Chondrocyte (in vitro differentiated cells): ENCODE data around the gene UBE4A. TPM values are rescaled to one million over a fixed set of nuclear protein-coding genes. Genes with fewer than 3 reads are reported as not detected.

ENCODE experiments used
- DNase-seq: peaks from one replicate; pipeline ENCODE4 v3.0.0; 2021; ENCODE audit warnings: mixed read lengths, low spot score
- H3K27ac Mint-ChIP-seq: one replicate; pipeline ENCODE4 v1.8.0; 2021; ENCODE audit warnings: mild to moderate bottlenecking, moderate library complexity, mixed read lengths; ENCODE audit not compliant: unreplicated experiment
- H3K27me3 Mint-ChIP-seq: 2 replicates; pipeline ENCODE4 v1.8.0; 2021; ENCODE audit warnings: low read depth, mixed read lengths
- H3K36me3 Mint-ChIP-seq: 2 replicates; pipeline ENCODE4 v1.8.0; 2021; ENCODE audit warnings: low read depth, mixed read lengths
- H3K4me1 Mint-ChIP-seq: 2 replicates; pipeline ENCODE4 v1.8.0; 2021; ENCODE audit warnings: low read depth, mild to moderate bottlenecking, mixed read lengths
- H3K4me3 Mint-ChIP-seq: one replicate; pipeline ENCODE4 v1.8.0; 2021; ENCODE audit warnings: mild to moderate bottlenecking, moderate library complexity, mixed read lengths; ENCODE audit not compliant: unreplicated experiment
- H3K9me3 Mint-ChIP-seq: 2 replicates; pipeline ENCODE4 v1.8.0; 2021; ENCODE audit warnings: low read depth, mixed read lengths
- CTCF ChIP-seq: fragments of 200-600 bp; sonication (generic); IDR thresholded peaks from 2 replicates; pipeline ENCODE4 v1.5.0; 2021; ENCODE audit warnings: antibody characterized with exemption, mild to moderate bottlenecking, moderate library complexity
- total RNA-seq: library from RNA; stranded (reverse); gene quantifications from 3 replicates; pipeline ENCODE4 v1.2.1, GENCODE V29; 2021

Gene UBE4A
- total RNA-seq, 1 donor from 2014 or later, result 39.7 TPM

- DNase-seq, result no peak
- no peaks in the 10 kb centered on the region for H3K36me3 Mint-ChIP-seq
- H3K4me3 Mint-ChIP-seq, result no peak overlapping the region
- H3K27me3 Mint-ChIP-seq, result no peaks in the 10 kb centered on the region
- H3K4me1 Mint-ChIP-seq, result peaks cover 65% of the 10 kb centered on the region
- H3K9me3 Mint-ChIP-seq, result no peaks in the 10 kb centered on the region
- TF ChIP-seq CTCF, result no peak
- H3K27ac Mint-ChIP-seq, result no peak overlapping the region
Measured at GRCh38 chr11:118442301-118442700, 82.9 kb downstream of the UBE4A start.

GRCh38 chr11:118442908-118443589 is 83.6 kb downstream of the UBE4A start:
- no peak overlapping the region for H3K4me3 Mint-ChIP-seq
- no peak for DNase-seq
- no peaks in the 10 kb centered on the region for H3K9me3 Mint-ChIP-seq
- H3K4me1 Mint-ChIP-seq, result peaks cover 63% of the 10 kb centered on the region
- H3K36me3 Mint-ChIP-seq, result no peaks in the 10 kb centered on the region
- no peak overlapping the region for H3K27ac Mint-ChIP-seq
- H3K27me3 Mint-ChIP-seq, result no peaks in the 10 kb centered on the region
- no peak for TF ChIP-seq CTCF

GRCh38 chr11:118443590-118444218 is 84.3 kb downstream of the UBE4A start:
- no peaks in the 10 kb centered on the region for H3K27me3 Mint-ChIP-seq
- H3K27ac Mint-ChIP-seq, result no peak overlapping the region
- H3K4me3 Mint-ChIP-seq, result no peak overlapping the region
- DNase-seq, result no peak
- no peaks in the 10 kb centered on the region for H3K36me3 Mint-ChIP-seq
- no peak for TF ChIP-seq CTCF
- H3K4me1 Mint-ChIP-seq, result peaks cover 63% of the 10 kb centered on the region
- H3K9me3 Mint-ChIP-seq, result no peaks in the 10 kb centered on the region

- Mint-ChIP-seq H3K27me3 (no peaks in the 10 kb centered on the region), H3K27ac (no peak overlapping the region), H3K36me3 (no peaks in the 10 kb centered on the region), H3K4me3 (no peak overlapping the region), H3K9me3 (no peaks in the 10 kb centered on the region), H3K4me1 (peaks cover 41% of the 10 kb centered on the region)
- no peak for DNase-seq
- TF ChIP-seq CTCF, result no peak
Measured at GRCh38 chr11:118447423-118447822, 88.0 kb downstream of the UBE4A start.

- Mint-ChIP-seq H3K9me3 (no peaks in the 10 kb centered on the region), H3K27ac (no peak overlapping the region), H3K4me3 (no peak overlapping the region), H3K4me1 (peaks cover 39% of the 10 kb centered on the region), H3K36me3 (no peaks in the 10 kb centered on the region), H3K27me3 (no peaks in the 10 kb centered on the region)
- no peak for DNase-seq
- no peak for TF ChIP-seq CTCF
Measured at GRCh38 chr11:118448294-118448693, 88.9 kb downstream of the UBE4A start.

Other genes with a start within 250 kb of the UBE4A start
- 0.28 to 0.42 TPM in 2 of 3 replicates, not detected in the other for gene SCN4B, start 206.8 kb upstream of the UBE4A start, total RNA-seq
- gene SCN2B, start 183.0 kb upstream of the UBE4A start, total RNA-seq, result 0.12 to 0.24 TPM (median 0.13 TPM) in 3 replicates
- gene JAML, start 134.6 kb upstream of the UBE4A start, total RNA-seq, result not detected in 3 replicates
- gene MPZL3, start 107.2 kb upstream of the UBE4A start, total RNA-seq, result 1.1 to 1.7 TPM (median 1.6 TPM) in 3 replicates
- not detected in 3 replicates for gene MPZL2, start 95.3 kb upstream of the UBE4A start, total RNA-seq
- not detected in 3 replicates for gene CD3E, start 54.9 kb upstream of the UBE4A start, total RNA-seq
- gene CD3D, start 16.9 kb upstream of the UBE4A start, total RNA-seq, result not detected in 3 replicates
- not detected in 3 replicates for gene CD3G, start 15.3 kb upstream of the UBE4A start, total RNA-seq
- gene ATP5MG, start 42.0 kb downstream of the UBE4A start, total RNA-seq, result 107 to 138 TPM (median 135 TPM) in 3 replicates
- 40.3 to 57.6 TPM (median 42.9 TPM) in 3 replicates for gene KMT2A, start 76.9 kb downstream of the UBE4A start, total RNA-seq
- gene TTC36, start 167.9 kb downstream of the UBE4A start, total RNA-seq, result 0.27 to 1.4 TPM in 2 of 3 replicates, not detected in the other
- gene TMEM25, start 171.6 kb downstream of the UBE4A start, total RNA-seq, result 23.3 to 27.1 TPM (median 26.3 TPM) in 3 replicates
- 16.2 to 22.7 TPM (median 16.6 TPM) in 3 replicates for gene IFT46, start 206.3 kb downstream of the UBE4A start, total RNA-seq
- gene ARCN1, start 212.8 kb downstream of the UBE4A start, total RNA-seq, result 233 to 265 TPM (median 240 TPM) in 3 replicates
- 164 to 271 TPM (median 179 TPM) in 3 replicates for gene PHLDB1, start 248.0 kb downstream of the UBE4A start, total RNA-seq